Mammary epithelial cell (primary cell): Measurements from ENCODE around the gene FOLR3.

Experiments used
- EZH2 ChIP-seq: IDR thresholded peaks from 2 replicates; pipeline ENCODE4 v1.6.1; 2012; ENCODE audit warnings: low read length, inconsistent platforms, borderline replicate concordance
- TF ChIP-seq, protein P1 (sequence below), 2 donors: IDR thresholded peaks in 1 of 2; conservative IDR thresholded peaks in 1 of 2; 2 replicates each; pipeline ENCODE4 v1.5.1; 2011 to 2012; ENCODE audit warnings: inconsistent platforms in 2 of 2, low read length in 2 of 2, mild to moderate bottlenecking in 2 of 2, control low read depth in 1 of 2, low read depth in 1 of 2; ENCODE audit not compliant: insufficient read depth in 1 of 2; ENCODE audit errors: extremely low read depth in 1 of 2

DNA sequence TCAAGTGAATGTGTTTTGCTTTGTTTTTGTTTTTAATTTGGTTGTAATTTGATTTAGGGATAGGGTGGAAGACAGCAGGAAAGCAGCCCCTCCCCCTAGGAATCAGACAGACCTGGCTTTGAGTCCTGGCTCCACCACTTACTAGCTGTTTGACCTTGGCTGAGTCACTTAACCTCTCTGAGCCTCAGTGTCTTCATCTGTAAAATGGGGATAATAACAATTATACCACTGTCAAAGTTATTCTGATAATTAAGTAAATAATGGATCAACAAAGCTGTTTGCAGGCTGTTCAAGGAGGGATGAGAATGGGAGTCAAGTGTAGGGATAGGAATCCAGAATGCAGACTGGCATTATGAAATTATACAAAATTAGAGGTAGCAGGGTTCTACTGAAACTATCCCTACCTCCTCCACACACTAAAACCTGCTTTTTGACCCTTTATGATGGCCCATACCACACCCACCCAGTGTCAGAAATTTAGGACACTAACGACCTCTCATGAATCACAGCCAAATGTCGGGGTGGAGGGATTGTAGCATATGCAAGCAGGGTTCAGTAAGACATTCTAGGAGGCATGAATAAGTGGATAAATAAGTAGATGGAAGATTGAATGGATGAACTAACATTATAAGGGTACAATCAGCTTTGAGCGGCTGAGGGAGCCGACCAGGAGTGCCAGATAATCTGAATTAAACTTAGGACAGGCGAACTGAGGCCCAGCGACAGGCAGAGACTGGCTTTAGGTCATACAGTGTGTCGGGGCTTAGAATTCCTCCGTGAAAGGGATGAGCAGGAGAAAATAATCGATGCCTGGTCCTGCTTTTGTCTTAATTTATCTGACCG is 24.0 kb upstream of the FOLR3 start:
- TF ChIP-seq, protein P1, sequence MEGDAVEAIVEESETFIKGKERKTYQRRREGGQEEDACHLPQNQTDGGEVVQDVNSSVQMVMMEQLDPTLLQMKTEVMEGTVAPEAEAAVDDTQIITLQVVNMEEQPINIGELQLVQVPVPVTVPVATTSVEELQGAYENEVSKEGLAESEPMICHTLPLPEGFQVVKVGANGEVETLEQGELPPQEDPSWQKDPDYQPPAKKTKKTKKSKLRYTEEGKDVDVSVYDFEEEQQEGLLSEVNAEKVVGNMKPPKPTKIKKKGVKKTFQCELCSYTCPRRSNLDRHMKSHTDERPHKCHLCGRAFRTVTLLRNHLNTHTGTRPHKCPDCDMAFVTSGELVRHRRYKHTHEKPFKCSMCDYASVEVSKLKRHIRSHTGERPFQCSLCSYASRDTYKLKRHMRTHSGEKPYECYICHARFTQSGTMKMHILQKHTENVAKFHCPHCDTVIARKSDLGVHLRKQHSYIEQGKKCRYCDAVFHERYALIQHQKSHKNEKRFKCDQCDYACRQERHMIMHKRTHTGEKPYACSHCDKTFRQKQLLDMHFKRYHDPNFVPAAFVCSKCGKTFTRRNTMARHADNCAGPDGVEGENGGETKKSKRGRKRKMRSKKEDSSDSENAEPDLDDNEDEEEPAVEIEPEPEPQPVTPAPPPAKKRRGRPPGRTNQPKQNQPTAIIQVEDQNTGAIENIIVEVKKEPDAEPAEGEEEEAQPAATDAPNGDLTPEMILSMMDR (conservative IDR thresholded peaks at IDR 0.05 in 1 of 2, IDR thresholded peaks at IDR 0.05 in 1 of 2; ENCODE audit: extremely low read depth in 1 of 2, insufficient read depth in 1 of 2, low read depth in 1 of 2, low read length in 2 of 2), result no peak
- no peak for TF ChIP-seq EZH2
